ENCODE measurements around the gene CNPY3.

Gene CNPY3

DNA sequence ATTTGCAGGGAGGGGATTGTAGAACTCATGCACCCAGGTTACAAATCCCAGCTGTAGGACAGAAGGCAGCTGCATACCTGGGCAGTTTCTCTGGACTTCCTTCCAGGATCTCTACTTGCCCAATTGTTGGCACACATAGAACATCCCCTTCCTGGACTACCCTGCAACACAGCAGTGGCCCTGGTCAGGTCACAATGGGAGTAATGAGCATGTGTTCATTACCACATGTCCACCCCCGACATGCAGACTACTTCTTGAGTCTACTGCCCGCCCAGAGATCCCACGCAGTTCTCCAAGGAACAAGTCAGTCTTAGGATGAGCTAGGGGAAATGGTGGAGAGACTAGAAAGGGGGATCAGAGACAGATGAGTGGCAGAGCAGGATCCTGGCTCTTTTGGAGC is 44.6 kb downstream of the CNPY3 start:
- Histone ChIP-seq H4K20me1 (peaks cover 14% of the 10 kb centered on the region; the same call in 1 of the 2 replicates), H3K9ac (no peak overlapping the region), H3K4me3 (no peak overlapping the region), H3K4me1 (peaks cover 27% of the 10 kb centered on the region), H3K9me3 (no peaks in the 10 kb centered on the region), H3K36me3 (peaks cover 57% of the 10 kb centered on the region), H3K27me3 (no peaks in the 10 kb centered on the region), H3K27ac (no peak overlapping the region), H3K4me2 (no peak overlapping the region)
- no peak for TF ChIP-seq Cebpa-rat (IDR thresholded peaks at IDR 0.05)

DNA sequence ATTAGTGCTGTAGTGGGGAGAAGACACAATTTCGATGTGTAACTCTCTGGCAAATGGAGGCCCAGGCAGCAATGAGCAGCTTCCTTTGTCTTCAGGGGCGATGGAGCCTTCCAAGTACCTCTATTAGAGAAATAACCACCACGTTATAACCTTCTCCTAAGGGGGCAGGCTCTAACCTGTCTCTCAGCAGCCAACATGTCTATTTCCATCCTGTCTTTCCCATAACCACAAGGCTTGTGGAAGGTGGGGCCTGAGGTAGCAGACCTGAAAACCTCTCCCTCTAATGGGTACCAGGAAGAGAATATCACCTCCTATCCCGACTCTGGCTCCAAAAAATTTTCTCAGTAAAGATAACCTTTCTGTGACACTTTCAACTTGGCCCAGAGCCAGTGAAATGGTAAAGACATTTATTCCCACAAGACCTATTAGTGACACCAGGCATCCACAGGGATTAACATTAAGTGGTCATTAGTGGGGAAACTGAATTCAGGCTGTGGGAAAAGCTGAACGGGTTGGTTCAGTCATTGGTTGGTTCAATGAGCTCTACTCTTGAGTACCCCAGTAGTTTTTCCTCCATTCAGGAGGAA is 45.7 kb downstream of the CNPY3 start:
- Histone ChIP-seq H3K27ac (no peak overlapping the region), H3K9ac (no peak overlapping the region), H3K4me2 (no peak overlapping the region), H3K4me3 (no peak overlapping the region), H3K9me3 (no peaks in the 10 kb centered on the region), H3K36me3 (peaks cover 46% of the 10 kb centered on the region), H4K20me1 (peaks cover 14% of the 10 kb centered on the region; the same call in 1 of the 2 replicates), H3K4me1 (peaks cover 30% of the 10 kb centered on the region), H3K27me3 (no peaks in the 10 kb centered on the region)
- no peak for TF ChIP-seq Cebpa-rat (IDR thresholded peaks at IDR 0.05)

DNA sequence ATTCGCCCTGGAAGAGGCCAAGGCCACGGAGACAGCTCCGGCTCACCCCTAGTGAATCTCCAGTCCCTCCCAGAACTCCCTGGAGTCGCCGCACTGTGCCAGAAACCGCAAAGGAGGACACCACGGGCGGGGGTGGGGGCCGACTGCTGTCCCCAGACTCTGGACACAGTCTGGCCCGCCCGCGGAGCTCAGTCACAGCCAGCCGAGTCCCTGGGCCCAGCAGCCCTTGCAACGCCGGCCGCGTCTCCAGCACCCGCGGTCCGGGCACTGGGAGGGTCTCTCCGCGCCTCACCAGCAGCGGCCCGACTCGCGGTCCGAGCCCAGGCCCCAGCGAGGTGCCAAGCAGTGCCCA is 49.2 kb downstream of the CNPY3 start:
- Histone ChIP-seq H3K9ac (peak overlapping the region; percentile 96), H4K20me1 (peaks cover 12% of the 10 kb centered on the region; the same call in 1 of the 2 replicates), H3K4me2 (peak overlapping the region; percentile 96)

DNA sequence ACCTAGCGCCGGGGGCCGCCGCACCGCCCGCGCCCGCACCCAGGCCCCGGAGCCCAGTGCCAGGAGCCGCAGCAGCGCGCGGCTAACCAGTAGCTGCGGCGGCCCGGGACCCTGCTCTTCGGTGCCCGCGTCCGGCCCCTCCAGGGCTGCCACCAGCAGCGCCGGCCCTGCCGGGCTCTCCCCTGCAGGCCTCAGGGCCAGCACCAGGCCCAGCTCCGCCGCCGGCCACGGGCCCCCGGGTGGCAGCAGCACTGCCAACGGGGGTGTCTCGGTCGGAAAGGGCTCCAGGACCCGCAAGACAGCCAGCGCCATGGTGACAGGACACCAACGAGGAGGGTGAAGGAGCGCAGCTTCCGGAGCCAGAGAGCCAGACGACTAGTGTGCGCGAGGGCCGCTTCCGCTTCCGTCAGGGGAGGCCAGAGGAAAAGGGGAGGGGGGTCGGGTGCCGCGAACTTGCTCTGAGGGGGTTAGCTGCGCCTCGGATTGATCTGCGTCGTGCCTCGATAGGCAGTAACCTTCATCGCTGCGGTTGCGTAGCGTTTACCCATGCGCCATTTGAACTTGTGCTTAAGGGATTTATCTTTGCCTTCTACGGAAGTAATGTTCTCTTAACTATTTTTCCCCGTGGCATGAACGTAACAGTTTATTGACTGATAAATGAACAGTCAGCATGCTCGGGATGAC is 49.7 kb downstream of the CNPY3 start, which contains the start of gene PEX6:
PEX6 (minus strand) TSS at position 343 of the 684 bp plus-strand sequence; CDS start at position 312, 31 bp downstream.
- Histone ChIP-seq H3K4me1 (peaks cover 42% of the 10 kb centered on the region), H3K9ac (peak within 1 kb of the TSS; percentile 96), H3K4me2 (peak within 1 kb of the TSS; percentile 96), H3K27me3 (no peaks in the 10 kb centered on the region), H3K9me3 (no peaks in the 10 kb centered on the region), H4K20me1 (peaks cover 7% of the 10 kb centered on the region; the same call in 1 of the 2 replicates), H3K4me3 (peak within 1 kb of the TSS; percentile 98), H3K27ac (peak within 1 kb of the TSS; percentile 95), H3K36me3 (peaks cover 14% of the 10 kb centered on the region)
- no peak for TF ChIP-seq Cebpa-rat (IDR thresholded peaks at IDR 0.05)

More for the DNA sequence above, 49.2 kb downstream of the CNPY3 start:
- H3K27ac ChIP-seq = peak overlapping the region; percentile 95
- no peaks in the 10 kb centered on the region for H3K27me3 ChIP-seq
- peak overlapping the region; percentile 98 for H3K4me3 ChIP-seq
- H3K36me3 ChIP-seq = peaks cover 19% of the 10 kb centered on the region
- no peaks in the 10 kb centered on the region for H3K9me3 ChIP-seq
- peaks cover 37% of the 10 kb centered on the region for H3K4me1 ChIP-seq
- no peak for TF ChIP-seq Cebpa-rat (IDR thresholded peaks at IDR 0.05)

DNA sequence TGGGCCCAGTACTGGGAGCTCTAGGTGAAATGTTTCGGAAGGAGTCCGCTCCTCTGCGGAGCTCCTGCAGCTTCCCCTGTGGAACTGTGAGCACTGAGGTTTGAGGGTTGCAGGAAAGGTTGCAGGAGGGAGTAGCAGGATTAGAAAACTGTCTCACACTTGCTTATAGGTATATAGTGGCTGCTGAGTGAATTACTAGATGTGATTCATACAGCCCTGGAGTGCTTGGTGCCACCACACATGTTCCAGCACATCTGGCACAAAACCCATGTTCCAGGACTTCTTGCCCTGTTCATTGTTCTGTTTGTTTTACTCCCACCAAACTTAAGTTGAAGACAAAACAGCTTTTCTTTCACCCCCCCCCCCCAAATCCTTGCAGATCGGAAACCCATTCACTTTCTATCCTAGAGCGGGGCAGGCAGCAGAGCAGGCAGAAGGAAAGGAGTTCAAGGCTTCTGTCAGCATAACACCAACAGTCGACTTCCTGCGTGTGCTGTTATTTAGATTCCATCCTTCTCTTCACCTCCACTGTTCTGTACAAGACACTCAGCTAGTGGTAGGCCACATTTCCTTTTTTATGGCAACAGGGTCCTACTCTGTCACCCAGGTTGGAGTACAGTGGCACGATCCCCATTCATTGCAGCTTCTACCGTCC is 50.4 kb downstream of the CNPY3 start:
- peak overlapping the region; percentile 96 for H3K9ac ChIP-seq
- peaks cover 5% of the 10 kb centered on the region; the same call in 1 of the 2 replicates for H4K20me1 ChIP-seq
- H3K4me1 ChIP-seq = peaks cover 42% of the 10 kb centered on the region
- H3K27me3 ChIP-seq = no peaks in the 10 kb centered on the region
- peak overlapping the region; percentile 95 for H3K27ac ChIP-seq
- peak overlapping the region; percentile 98 for H3K4me3 ChIP-seq
- no peak for TF ChIP-seq Cebpa-rat (IDR thresholded peaks at IDR 0.05)
- no peaks in the 10 kb centered on the region for H3K9me3 ChIP-seq
- H3K36me3 ChIP-seq = peaks cover 10% of the 10 kb centered on the region
- H3K4me2 ChIP-seq = peak overlapping the region; percentile 96

DNA sequence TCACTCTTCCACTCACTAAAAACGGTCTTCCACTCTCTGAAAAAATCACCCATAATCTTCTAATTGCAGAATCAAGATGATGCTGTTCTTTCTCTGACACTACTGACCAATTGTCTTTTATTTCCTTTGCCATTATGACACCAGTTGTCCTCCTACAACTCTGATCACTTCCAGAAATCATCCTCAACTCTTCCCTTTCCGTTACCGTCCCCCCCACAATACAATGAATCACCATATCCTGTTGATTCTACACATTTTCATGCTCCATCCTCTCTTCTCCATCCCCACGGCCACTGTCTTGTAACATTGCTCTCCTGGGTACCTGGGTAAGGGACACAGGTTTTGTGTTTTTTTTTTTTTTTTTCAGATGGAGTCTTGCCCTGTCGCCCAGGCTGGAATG is 52.6 kb downstream of the CNPY3 start:
- H3K27ac ChIP-seq = no peak overlapping the region
- no peak for TF ChIP-seq Cebpa-rat (IDR thresholded peaks at IDR 0.05)
- H3K27me3 ChIP-seq = no peaks in the 10 kb centered on the region
- no peak overlapping the region for H3K4me3 ChIP-seq
- H4K20me1 ChIP-seq = peaks cover 24% of the 10 kb centered on the region
- peaks cover 53% of the 10 kb centered on the region for H3K4me1 ChIP-seq
- no peak overlapping the region for H3K4me2 ChIP-seq
- H3K36me3 ChIP-seq = 0 out of 2 replicates have a peak, but pooled peaks cover 4% of the 10 kb centered on the region
- H3K9ac ChIP-seq = no peak overlapping the region
- H3K9me3 ChIP-seq = no peaks in the 10 kb centered on the region

DNA sequence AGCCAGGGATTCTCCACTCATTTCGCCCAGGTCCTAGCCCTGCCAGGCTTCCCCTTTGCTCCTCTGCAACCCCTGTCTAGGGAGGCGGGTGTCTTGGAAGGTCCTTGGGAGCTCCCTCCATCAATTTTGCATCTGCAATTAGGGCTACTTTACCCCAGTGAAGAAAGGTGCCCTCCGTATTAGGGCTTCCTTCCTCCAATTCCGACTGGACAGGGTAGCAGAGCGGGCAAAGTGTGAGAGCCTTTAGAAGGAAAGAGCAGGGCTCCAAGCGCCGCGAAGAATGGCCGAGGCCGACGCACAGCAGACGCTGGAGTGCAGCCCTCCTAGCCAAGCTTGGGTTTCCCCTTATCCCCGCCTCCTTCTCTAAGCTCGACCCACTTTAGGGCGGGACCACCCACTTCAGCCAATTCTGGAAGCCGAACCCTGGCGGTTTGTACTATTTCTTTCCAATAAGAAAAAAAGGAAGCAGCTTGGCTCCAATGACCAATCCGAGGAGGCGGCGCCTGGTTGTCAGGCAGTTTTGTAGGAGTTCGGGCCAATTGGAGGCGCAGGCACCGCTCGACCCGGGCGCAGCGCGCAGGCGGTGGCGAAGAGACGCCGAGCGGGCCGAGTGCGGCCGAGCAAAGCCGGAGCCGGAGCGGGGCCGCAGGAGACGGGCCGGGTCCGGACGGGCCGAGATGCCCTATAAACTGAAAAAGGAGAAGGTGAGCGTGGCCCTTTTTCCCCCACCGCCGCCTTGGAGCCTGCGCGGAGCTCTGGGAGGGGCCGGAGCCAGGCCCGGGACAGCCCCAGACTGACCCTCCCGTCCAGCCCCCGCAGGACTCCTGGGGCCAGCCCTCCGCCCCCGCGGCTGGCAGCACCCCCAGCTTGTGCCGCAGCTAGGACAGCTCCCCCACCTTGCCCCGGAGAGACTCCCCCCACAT is 55.0 kb downstream of the CNPY3 start, which contains the start of gene PPP2R5D:
PPP2R5D (plus strand) TSS at position 570 of the 923 bp plus-strand sequence; CDS start at position 678, 108 bp downstream.
- Histone ChIP-seq H3K9ac (peak within 1 kb of the TSS; percentile 91), H4K20me1 (peaks cover 42% of the 10 kb centered on the region), H3K36me3 (peaks cover 22% of the 10 kb centered on the region), H3K27ac (peak within 1 kb of the TSS; percentile 92), H3K4me3 (peak within 1 kb of the TSS; percentile 90), H3K4me2 (peak within 1 kb of the TSS; percentile 95), H3K4me1 (peaks cover 55% of the 10 kb centered on the region), H3K27me3 (no peaks in the 10 kb centered on the region), H3K9me3 (no peaks in the 10 kb centered on the region)
- TF ChIP-seq Cebpa-rat (IDR thresholded peaks at IDR 0.05) = no peak

DNA sequence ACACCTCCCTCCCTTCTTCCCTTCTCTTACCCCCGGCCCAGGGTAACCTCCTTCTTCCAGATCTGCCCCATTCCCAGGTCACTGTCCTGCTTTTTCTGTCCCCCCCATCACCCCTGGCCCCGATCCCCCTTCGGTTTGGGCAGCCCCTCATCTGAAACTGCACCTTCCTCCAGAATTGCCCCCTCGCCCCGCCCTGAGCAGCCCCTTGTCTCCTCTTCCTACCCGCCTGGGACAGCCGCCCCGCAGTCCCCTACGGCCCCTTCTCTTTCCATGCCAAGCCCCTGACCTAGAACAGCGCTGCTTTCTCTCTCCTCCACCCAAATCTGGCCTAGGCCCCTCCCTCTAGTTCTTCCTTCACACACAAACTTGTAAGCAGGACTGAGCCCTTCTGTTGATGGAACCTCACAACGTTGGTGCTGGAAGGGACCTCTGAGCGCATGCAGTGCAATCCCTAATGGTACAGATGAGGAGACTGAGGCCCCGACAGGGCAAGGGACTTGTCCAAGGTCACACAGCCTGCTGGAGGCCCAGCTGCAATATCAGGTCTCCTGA is 55.7 kb downstream of the CNPY3 start:
- Histone ChIP-seq H4K20me1 (peaks cover 48% of the 10 kb centered on the region), H3K4me3 (peak overlapping the region; percentile 90), H3K9ac (peak overlapping the region; percentile 91), H3K27ac (peak overlapping the region; percentile 92), H3K27me3 (no peaks in the 10 kb centered on the region), H3K9me3 (no peaks in the 10 kb centered on the region), H3K36me3 (peaks cover 29% of the 10 kb centered on the region), H3K4me2 (peak overlapping the region; percentile 95), H3K4me1 (peaks cover 48% of the 10 kb centered on the region)
- no peak for TF ChIP-seq Cebpa-rat (IDR thresholded peaks at IDR 0.05)

Measured in BLaER1 (cell line).